GM21423 (cell line): ENCODE measurements around the gene C14orf119.

Experiments
- ATAC-seq: cut with Tn5 transposase; IDR thresholded peaks from one replicate; pipeline ENCODE4 v1.9.1; 2021; ENCODE audit warnings: mild to moderate bottlenecking, moderate library complexity; ENCODE audit not compliant: unreplicated experiment

Gene C14orf119

GRCh38 chr14:23146351-23146910 is 51.1 kb downstream of the C14orf119 start:
- no peak for ATAC-seq

DNA sequence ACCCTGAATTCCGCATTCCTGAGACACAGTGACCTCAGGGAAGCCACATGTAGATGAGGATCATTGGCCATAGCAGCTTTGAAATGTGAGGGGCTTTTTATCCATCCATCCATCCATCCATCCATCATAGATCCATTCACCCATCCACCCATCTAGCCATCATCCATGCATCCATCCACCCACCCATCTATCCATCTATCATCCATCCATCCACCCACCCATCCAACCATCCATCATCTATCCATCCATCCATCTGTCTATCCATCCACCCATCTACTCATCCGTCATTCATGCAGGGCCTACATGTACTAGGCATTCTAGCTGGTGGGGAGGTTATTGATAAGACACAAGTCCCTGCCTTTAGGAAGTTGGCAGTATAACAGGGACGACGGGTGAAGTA is 51.7 kb downstream of the C14orf119 start:
- no peak for ATAC-seq

DNA sequence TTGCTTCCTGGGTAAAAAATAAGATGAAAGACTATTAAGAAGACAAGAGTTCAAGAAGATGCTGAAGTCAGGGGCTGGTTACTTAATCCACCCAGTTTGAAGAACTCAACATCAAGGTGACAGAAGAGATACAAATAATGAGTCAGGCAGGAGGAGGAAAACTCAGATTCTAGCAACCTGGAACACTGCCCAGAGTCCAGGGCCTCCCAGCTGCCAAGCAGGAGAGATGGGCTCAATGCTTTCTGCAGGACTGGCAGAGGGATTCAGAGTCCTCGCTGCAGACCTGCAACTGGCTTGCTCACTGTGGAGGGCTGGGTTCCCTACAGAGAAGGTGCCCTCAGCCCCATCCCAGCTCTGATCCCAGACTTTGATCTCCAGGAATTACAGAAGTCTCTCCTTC is 52.4 kb downstream of the C14orf119 start:
- ATAC-seq = no peak

- ATAC-seq = no peak
These were observed 53.4 kb downstream of the C14orf119 start for GRCh38 chr14:23148591-23149249.

DNA sequence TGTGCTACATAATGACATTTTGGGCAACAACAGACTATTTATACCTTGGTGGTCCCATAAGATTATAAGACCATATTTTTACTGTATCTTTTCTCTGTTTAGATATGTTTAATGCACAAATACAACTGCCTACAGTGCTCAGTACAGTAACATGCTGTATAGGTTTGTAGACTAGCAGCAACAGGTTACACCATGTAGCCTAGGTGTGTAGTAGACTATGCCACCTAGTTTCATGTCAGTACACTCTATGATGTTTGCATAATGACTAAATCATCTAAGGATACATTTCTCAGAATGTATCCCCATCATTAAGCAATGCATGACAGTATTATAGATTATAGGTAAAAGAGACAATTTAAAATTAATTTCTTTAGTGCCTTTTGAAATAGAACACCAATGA is 54.4 kb downstream of the C14orf119 start:
- no peak for ATAC-seq
